Suppressor macrophage (primary cell): Measurements from ENCODE around the gene MAN1B1.
A peak's percentile ranks its signal among the peaks of the same experiment; 100 is the strongest.
"Not testable (repeated sequence)": the region's sequence is repeated elsewhere in the genome, so short reads cannot be mapped to it uniquely, and the experiment has no call there.

ENCODE experiments used
- DNase-seq, 4 experiments: peaks; one replicate each; pipeline ENCODE4 v3.0.0-alpha.2; 2020 to 2022

Gene MAN1B1

GRCh38 chr9:137052998-137053943 is 33.5 kb upstream of the MAN1B1 start:
- DNase-seq: no peak

DNA sequence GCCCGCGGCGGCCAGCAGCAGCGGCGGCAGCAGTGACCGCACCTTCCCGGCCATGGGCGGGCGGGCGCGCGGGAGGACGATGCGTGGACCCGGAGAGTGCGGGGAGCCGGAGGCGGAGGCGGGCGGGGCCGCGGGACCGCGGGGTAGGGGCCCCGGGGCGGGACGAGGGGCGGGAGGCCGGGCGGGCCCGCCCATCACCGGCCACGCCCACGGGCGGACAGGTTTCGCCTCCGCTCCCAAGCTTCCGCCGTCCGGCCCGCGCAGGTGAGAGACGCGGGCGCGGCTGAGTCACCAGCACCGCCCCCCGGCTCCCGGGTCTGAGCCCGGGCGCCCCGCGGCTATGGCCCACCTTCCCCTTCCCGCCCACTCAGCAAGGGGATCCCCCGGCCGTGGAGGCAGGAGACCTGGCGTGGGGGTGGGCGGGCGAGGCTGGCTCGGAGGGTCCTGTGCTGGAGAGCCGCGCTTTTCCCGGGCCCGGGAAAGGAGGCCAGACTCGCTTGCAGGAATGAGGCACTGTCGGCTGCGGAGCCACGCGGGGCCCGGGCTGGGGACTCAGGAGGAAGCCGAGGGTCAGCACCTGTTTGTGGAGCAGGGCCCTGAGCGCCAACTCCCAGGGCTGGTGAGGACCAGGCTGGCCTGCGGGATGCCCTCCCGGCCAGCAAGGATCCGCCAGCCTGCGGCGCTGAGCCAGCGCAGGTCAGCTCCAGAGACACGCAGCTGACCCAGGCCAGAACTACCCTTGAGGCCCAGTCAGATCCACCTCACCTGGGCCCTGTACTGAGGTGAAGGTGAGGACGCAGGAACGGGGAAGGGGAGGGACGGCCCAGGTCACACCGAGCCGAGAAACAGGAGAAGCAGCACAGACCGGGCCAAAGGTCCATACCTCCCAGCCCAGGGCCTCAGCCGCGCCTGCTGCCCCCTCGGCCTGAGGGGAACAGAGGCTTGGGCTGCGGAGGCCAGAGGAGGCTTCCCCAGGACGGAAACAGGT is 32.5 kb upstream of the MAN1B1 start, which contains the start of gene ENTPD2:
ENTPD2 (minus strand) TSS at position 118 of the 988 bp plus-strand sequence; CDS start at position 54, 64 bp downstream.
- DNase-seq: no peak

GRCh38 chr9:137054932-137055384 is 31.8 kb upstream of the MAN1B1 start:
- no peak for DNase-seq

GRCh38 chr9:137055385-137056364 is 31.1 kb upstream of the MAN1B1 start:
- DNase-seq: no peak

GRCh38 chr9:137056739-137057415 is 29.9 kb upstream of the MAN1B1 start:
- no peak for DNase-seq

DNA sequence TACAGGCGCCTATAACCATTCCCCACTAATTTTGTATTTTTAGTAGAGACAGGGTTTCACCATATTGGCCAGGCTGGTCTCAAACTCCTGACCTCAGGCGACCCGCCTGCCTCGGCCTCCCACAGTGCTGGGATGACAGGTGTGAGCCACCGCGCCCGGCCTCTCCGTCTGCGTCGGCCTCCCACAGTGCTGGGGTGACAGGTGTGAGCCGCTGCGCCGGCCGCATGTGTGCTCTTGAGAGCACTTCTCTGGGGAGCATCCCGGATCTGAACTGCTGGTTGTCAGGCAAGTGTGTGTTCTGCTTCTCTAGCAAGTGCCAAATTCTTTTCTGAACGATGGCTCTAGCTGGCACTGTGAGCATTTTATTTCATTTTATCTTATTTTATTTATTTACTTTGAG is 29.2 kb upstream of the MAN1B1 start:
- no peak for DNase-seq

DNA sequence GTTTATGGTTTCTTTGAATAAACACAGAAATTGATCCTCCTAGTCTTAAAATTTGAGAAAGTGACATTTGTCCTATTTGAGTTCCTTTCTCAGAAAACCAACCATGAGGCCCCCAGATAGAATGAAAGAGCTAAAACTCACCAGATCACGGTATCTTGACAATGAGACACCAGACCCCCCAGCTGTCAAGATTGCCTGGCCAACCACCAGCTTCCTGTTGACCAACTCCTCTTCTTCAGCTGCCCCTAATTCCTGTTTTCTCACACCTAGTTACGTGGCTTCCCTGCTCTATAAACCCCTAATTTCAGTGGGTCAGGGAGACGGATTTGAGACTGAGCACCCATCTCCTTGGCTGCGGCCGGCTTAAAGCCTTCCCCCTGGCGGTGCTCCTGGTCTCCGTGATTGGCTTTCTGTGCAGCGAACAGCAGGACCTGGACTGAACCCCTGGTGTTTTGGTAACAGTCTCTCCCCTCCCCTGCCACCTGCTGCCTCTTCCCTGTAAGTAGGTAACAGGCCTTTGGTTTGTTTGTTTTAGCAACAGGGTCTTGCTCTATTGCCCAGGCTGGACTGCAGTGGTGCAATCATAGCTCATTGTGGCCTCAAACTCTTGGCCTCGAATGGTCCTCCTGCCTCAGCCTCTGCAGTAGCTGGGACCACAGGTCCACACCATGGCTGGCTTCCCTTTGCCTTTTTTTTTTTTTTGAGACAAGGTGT is 28.1 kb upstream of the MAN1B1 start:
- no peak for DNase-seq

DNA sequence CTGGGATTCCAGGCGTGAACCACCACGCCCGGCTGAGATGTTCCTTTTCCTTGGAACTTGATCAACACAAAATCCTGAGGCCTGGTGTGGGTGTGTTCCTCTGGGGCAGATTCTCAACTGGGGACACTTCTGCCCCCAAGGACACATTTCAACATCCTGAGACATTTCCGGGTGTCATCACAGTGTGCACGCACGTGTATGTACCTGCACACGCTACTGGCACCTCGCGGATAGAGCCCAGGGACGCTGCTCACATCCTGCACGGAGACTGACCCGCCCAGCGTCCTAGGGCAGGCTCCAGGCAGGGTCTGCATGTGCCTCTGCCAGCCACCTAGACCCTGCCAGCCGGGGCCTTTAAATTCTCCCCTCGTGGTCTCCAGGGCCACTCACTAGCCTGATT is 24.4 kb upstream of the MAN1B1 start:
- DNase-seq: no peak

DNA sequence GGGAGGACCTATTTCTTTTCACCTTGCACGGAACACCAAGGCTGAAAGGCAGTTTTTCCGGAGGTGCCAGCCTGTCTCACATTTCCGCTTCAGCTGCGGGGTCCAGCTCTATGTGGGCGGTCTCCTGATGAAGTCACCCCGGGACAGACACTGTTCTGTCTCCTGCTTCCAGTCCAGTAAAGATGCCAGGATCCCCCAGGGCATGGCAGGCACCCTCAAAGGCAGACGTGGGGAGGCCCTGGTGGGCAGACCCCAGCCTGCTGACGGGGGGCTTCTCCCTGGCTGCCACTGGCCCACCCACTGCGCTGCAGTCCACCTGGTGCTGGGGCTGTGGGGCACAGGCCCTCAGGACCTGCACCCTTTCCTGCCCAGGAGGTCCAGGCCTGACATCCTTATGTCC is 24.0 kb upstream of the MAN1B1 start:
- not testable (repeated sequence) for DNase-seq

DNA sequence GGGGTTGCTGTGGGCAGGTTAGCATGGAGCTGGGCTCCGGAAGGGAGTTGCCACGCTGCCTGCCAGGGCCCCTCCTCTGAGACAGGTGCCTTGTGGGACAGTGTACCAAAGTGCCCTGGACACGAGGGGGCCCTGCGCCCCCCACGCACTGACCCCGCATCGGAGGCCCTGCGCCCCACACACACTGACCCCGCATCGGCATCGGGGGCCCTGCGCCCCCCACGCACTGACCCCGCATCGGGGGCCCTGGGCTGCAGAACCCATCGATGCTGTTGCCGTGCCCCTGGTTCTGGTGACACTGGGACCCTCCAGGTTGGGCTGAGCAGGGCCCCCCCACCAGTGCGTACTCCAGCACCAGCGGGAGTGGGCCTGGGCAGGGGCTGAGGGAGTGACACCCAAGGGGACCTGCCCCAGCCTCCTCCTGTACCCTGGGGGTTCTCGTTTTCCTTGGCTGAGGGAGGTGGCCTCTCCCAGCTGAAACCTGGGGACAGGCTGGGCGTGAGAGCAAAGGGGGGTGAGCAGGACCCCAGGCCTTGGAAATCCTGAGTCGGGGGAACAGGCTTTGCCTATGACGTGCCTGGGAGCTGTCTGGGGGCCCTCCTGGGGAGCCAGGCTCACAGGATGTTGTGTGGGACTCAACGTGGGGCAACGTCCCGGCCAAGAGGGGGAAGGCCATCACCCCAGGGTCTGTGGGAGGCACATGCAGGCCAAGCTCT is 23.3 kb upstream of the MAN1B1 start:
- no peak for DNase-seq

DNA sequence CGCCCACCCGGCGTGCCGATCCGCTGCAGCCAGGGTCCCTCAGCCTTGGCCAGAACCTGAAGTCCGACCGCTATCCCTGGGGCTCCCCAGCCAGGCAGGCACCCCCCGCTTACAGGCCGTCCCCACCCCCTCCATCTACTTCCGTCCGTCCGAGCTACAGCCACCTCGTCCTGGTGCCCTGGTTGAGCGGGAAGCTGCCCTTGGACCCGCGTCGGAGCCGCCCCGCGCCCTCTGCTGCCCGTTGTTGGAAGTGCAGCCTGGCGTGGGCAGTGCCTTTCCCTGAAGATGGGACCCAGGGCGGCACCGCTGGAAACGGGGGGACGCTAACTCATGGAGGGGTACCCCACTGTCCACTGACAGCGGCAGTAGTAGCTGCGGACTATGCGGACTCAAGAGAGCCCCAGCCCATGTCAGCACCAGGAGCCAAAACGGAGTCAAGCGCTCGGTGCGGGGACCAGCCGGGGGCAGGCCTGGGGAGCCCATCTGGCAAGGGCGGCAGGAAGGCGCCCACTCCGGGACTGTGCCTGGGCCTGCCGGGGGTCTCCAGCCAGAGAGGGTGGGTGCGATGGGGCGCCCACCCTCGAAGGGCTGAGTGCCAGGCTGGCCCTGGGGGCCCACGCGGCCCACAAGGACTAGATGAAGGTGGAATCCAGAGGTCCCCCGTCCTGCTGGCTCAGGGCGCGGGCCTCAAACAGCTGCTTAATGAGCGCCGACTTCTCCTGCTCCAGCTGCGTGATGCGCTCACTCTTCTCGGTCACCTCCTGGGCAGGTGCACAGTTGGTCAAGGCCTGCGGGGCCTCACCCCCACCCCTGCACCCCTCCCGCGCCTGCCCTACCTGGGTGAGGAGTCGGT is 22.5 kb upstream of the MAN1B1 start:
- DNase-seq: peak; percentile 71 to 87 (median 82)

GRCh38 chr9:137064880-137065164 is 22.0 kb upstream of the MAN1B1 start:
- no peak for DNase-seq

DNA sequence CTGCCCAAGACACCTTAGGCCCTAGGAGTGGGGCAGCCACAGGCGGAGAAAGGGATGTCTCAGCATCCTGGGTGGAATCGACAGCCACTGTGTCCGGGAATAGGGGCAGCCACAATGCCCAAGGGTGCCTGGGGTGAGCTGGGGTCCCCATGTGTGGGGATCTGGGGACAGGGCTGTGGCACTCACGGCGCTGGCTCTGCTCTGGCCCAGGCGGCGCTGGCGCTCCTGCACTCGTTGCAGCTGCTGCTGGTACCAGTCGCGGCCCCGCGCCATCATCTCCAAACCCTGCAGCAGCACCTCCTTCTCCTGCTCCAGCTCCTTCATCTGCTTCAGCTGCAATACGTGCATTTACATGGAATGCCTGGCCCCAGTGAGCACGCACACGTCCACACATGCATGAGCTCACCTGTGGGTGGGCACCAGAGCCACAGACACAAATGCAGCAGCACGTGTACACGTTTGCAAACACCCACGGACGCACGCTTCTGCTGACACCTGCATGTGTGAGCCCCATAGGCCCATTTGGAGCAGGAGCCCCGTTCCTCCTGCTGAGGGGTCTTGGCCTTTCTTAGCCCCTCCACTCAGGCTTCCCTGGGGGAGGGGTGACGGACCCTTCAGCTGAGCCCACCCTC is 21.3 kb upstream of the MAN1B1 start:
- no peak for DNase-seq

DNA sequence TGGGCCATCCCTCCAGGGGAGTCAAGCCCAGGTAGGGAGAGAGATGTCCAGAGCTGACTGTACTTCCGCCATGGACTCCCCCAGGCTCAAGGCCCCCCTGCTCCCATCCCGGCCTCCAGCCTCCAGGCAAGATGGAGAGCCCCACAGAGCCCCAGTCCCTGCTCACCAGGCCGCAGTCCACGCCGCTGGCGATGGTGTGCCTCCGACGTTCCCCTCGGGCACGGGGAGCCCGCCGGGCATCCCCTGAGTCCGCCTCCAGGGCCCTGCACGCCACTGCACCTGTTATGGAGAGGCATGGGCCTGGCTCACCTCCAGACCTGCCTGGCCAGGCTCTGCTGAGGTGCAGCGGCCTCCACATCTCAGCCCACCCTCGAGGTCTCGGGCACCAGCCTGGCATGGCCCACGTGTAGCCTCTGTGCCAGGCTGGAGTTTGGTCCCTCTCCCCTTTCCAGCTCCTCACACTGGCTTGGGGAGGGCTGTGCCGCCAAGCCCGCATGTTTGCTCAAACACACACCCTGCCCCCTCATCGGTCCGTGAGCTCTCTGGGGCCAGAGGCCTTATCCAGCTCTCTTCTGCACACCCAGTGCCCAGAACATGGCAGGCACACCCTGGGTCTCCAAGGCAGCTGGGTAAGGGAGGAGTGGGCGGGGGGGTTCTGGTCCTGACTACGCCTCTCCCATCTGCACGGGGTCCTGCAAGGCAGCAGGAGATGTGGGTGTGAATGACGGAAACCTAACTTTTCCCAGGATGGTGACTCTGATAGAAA is 20.5 kb upstream of the MAN1B1 start:
- no peak for DNase-seq

DNA sequence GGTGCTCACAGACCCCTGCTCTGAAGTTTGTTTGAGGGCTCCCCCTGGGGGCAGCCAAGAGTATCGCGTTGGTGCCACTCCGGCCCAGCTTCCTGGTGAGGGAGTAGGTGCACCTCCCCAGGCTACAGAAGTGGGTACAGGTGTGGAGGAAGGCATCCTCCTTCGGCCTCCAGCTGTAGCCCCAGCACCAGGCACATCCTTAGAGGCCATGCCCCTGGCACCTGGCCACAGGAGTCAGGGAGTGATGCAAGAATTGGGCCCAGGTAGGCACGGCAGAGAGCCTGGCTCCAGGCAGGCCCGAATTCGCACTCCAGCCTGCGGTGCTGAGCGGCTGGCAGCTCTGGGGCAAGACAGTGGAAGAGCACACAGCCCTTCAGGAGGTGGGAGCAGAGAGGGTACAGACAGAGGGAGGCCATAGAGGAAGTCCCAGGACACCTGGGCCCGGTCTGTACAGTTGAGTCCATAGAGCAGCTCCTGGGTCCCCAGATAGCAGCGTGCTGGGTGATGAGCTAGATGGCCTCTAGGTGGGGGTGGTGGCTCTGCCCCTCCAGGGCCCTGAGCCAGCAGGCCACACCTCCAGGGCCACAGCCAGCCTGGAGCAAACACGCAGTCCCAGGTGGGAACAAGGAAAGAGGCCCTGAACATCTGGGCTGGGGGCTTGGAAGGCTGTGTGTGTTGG is 18.8 kb upstream of the MAN1B1 start:
- peak; percentile 85 to 89 (median 88) for DNase-seq

- DNase-seq: no peak
Observed at GRCh38 chr9:137068539-137069507, 18.0 kb upstream of the MAN1B1 start.
